ENCODE measurements around the gene NONO.

The NONO gene

GRCh38 chrX:71245159-71245558 is 38.3 kb upstream of the NONO start:
- H3K9me2 ChIP-seq (replicated peaks; ENCODE audit: insufficient read depth, low read length), result no peaks in the 10 kb centered on the region
- H3K36me3 ChIP-seq (ENCODE audit: low read length), result no peaks in the 10 kb centered on the region
- H3K27me3 ChIP-seq (ENCODE audit: low read length), result no peaks in the 10 kb centered on the region
- H4K20me1 ChIP-seq (ENCODE audit: low read depth, low read length), result no peaks in the 10 kb centered on the region
- no peak overlapping the region for H3K9ac ChIP-seq (ENCODE audit: low read length)
- H2AFZ ChIP-seq (ENCODE audit: low read depth, low read length, severe bottlenecking), result no peak overlapping the region
- H3F3A ChIP-seq (ENCODE audit: insufficient read depth), result no peaks in the 10 kb centered on the region
- H3K27ac ChIP-seq (ENCODE audit: low read depth, low read length), result no peak overlapping the region
- no peak overlapping the region for H3K4me3 ChIP-seq (ENCODE audit: insufficient read depth, low read length, poor library complexity, severe bottlenecking)
- no peak overlapping the region for H3K4me2 ChIP-seq (ENCODE audit: low read depth, low read length, poor library complexity, severe bottlenecking)
- H3K79me2 ChIP-seq (ENCODE audit: insufficient read depth, low read length), result no peaks in the 10 kb centered on the region
- TF ChIP-seq EZH2phosphoT487 (conservative IDR thresholded peaks at IDR 0.05; ENCODE audit: low read length) (no peak), CTCF (IDR thresholded peaks at IDR 0.05; ENCODE audit: insufficient read depth, low read length, poor library complexity, severe bottlenecking) (no peak)
- H3K9me3 ChIP-seq (ENCODE audit: insufficient read depth, low read length), result no peaks in the 10 kb centered on the region

- TF ChIP-seq CTCF (IDR thresholded peaks at IDR 0.05; ENCODE audit: insufficient read depth, low read length, poor library complexity, severe bottlenecking) (no peak), EZH2phosphoT487 (conservative IDR thresholded peaks at IDR 0.05; ENCODE audit: low read length) (no peak)
Measured at GRCh38 chrX:71250841-71251240, 32.6 kb upstream of the NONO start.

GRCh38 chrX:71251466-71251973 is 31.9 kb upstream of the NONO start:
- no peak overlapping the region for H3K4me2 ChIP-seq (ENCODE audit: low read depth, low read length, poor library complexity, severe bottlenecking)

More at GRCh38 chrX:71250841-71251240, 32.6 kb upstream of the NONO start:
- Histone ChIP-seq H3K36me3 (ENCODE audit: low read length) (no peaks in the 10 kb centered on the region), H3K79me2 (ENCODE audit: insufficient read depth, low read length) (peaks cover 18% of the 10 kb centered on the region), H4K20me1 (ENCODE audit: low read depth, low read length) (no peaks in the 10 kb centered on the region), H3K9ac (ENCODE audit: low read length) (no peak overlapping the region), H3K4me2 (ENCODE audit: low read depth, low read length, poor library complexity, severe bottlenecking) (no peak overlapping the region), H3K27ac (ENCODE audit: low read depth, low read length) (no peak overlapping the region), H3K4me3 (ENCODE audit: insufficient read depth, low read length, poor library complexity, severe bottlenecking) (no peak overlapping the region), H3K9me2 (replicated peaks; ENCODE audit: insufficient read depth, low read length) (no peaks in the 10 kb centered on the region), H2AFZ (ENCODE audit: low read depth, low read length, severe bottlenecking) (no peak overlapping the region), H3F3A (ENCODE audit: insufficient read depth) (no peaks in the 10 kb centered on the region), H3K27me3 (ENCODE audit: low read length) (no peaks in the 10 kb centered on the region), H3K9me3 (ENCODE audit: insufficient read depth, low read length) (no peaks in the 10 kb centered on the region)

More at GRCh38 chrX:71251466-71251973, 31.9 kb upstream of the NONO start:
- Histone ChIP-seq H3K36me3 (ENCODE audit: low read length) (no peaks in the 10 kb centered on the region), H3K4me3 (ENCODE audit: insufficient read depth, low read length, poor library complexity, severe bottlenecking) (no peak overlapping the region), H4K20me1 (ENCODE audit: low read depth, low read length) (no peaks in the 10 kb centered on the region), H2AFZ (ENCODE audit: low read depth, low read length, severe bottlenecking) (no peak overlapping the region), H3K27ac (ENCODE audit: low read depth, low read length) (no peak overlapping the region), H3K9me2 (replicated peaks; ENCODE audit: insufficient read depth, low read length) (no peaks in the 10 kb centered on the region), H3K27me3 (ENCODE audit: low read length) (no peaks in the 10 kb centered on the region), H3F3A (ENCODE audit: insufficient read depth) (no peaks in the 10 kb centered on the region), H3K9me3 (ENCODE audit: insufficient read depth, low read length) (no peaks in the 10 kb centered on the region), H3K79me2 (ENCODE audit: insufficient read depth, low read length) (peaks cover 23% of the 10 kb centered on the region), H3K9ac (ENCODE audit: low read length) (no peak overlapping the region)
- TF ChIP-seq CTCF (IDR thresholded peaks at IDR 0.05; ENCODE audit: insufficient read depth, low read length, poor library complexity, severe bottlenecking), result no peak
- TF ChIP-seq EZH2phosphoT487 (conservative IDR thresholded peaks at IDR 0.05; ENCODE audit: low read length), result no peak

Measured in SU-DHL-6 (cell line).